Epithelial cell of esophagus (primary cell): ENCODE measurements around the gene RNF208.

Source experiments
- DNase-seq: peaks from one replicate; pipeline ENCODE4 v3.0.0; 2010; ENCODE audit warnings: low read depth
- H3K4me3 ChIP-seq: 2 replicates; pipeline ENCODE4 v1.5.1; 2011; ENCODE audit warnings: mild to moderate bottlenecking, low read length, control low read depth
- CTCF ChIP-seq: IDR thresholded peaks from 2 replicates; pipeline ENCODE4 v1.5.1; 2011; ENCODE audit warnings: low read depth, mild to moderate bottlenecking, low read length, control low read depth, inconsistent platforms; ENCODE audit not compliant: insufficient read depth; ENCODE audit errors: missing control alignments

The RNF208 gene

GRCh38 chr9:137252555-137253506 is 30.8 kb upstream of the RNF208 start:
- TF ChIP-seq CTCF: no peak
- no peak overlapping the region for H3K4me3 ChIP-seq
- DNase-seq: peak; percentile 34

- no peak for TF ChIP-seq CTCF
- DNase-seq: no peak
- no peak overlapping the region for H3K4me3 ChIP-seq
These were observed 29.6 kb upstream of the RNF208 start for GRCh38 chr9:137251490-137252268.

GRCh38 chr9:137251194-137251461 is 29.1 kb upstream of the RNF208 start, which contains the start of gene STPG3:
Gene STPG3, plus strand, starts transcription at chr9:137251286. Its CDS starts 1 bp downstream, at chr9:137251287.
- TF ChIP-seq CTCF: no peak

GRCh38 chr9:137250329-137251193 is 28.5 kb upstream of the RNF208 start:
- H3K4me3 ChIP-seq: no peak overlapping the region
- no peak for TF ChIP-seq CTCF
- no peak for DNase-seq

More at GRCh38 chr9:137251194-137251461, 29.1 kb upstream of the RNF208 start, which contains the start of gene STPG3:
- no peak within 1 kb of the TSS for H3K4me3 ChIP-seq
- no peak for DNase-seq

- no peak for TF ChIP-seq CTCF
- no peak for DNase-seq
- H3K4me3 ChIP-seq: no peak overlapping the region
These were observed 25.8 kb upstream of the RNF208 start for GRCh38 chr9:137247916-137248175.

GRCh38 chr9:137247135-137247915 is 25.3 kb upstream of the RNF208 start:
- TF ChIP-seq CTCF: no peak
- H3K4me3 ChIP-seq: no peak overlapping the region
- no peak for DNase-seq
